Activated naive CD8-positive, alpha-beta T cell treated with anti-CD3 and anti-CD28 coated beads, Interleukin-2, amount 50 U/mL, for 16 hours (primary cell): ENCODE measurements around the gene IFRD2.
"Not testable (repeated sequence)": the region's sequence is repeated elsewhere in the genome, so short reads cannot be mapped to it uniquely, and the experiment has no call there.

Source experiments
- DNase-seq: peaks from one replicate; pipeline ENCODE4 v3.0.0-alpha.2; 2020; ENCODE audit warnings: low read depth, low spot score

IFRD2 gene

DNA sequence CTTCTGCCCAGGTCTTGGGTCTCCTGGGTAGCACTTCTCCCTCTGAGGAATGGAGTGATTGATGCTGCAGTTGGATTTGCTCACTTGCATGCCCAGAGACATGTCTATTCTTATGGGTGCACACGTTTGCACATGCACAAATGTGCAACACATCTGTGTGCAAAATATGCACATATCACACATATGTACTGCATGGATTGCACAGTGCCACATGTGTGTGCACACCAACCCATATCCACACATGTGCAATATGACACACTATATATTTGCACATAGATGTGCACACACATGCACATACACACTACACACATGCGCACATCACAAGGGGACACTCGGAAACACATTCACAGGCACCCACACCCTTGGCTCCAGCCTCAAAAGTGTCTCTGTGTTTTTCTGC, 24.0 kb downstream of the IFRD2 start:
- DNase-seq, result no peak

DNA sequence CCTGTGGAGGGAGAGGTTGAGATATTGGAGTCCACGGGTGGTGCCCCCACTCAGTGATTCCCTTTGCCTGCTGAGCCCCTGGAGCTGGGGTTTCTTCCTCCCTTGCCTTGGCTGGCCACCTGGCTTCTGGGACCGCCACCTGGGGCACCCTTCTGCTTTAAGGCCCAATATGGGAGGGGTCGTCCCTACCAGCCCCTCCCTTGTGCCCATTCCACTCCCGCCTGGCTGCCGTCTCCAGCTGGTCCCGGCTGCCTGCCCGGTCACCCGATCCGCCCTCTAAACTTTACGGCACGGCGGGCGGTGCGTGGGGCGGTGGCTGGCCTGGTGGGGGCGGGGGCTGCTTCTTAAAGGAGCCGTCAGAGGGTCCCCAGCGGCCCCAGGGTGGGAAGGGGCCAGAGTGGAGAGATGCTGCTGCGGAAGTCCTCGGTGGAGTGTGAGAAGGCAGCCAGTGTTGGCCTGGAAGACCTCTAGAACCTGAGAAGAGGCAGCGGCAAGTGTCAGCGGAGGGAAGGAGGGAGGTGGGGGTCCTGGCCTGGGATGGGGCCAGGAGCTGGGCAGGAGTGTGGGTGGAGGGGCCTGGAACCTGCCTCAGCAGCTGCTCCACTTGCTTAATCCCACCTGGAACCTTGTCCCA, 24.8 kb downstream of the IFRD2 start:
- no peak for DNase-seq

DNA sequence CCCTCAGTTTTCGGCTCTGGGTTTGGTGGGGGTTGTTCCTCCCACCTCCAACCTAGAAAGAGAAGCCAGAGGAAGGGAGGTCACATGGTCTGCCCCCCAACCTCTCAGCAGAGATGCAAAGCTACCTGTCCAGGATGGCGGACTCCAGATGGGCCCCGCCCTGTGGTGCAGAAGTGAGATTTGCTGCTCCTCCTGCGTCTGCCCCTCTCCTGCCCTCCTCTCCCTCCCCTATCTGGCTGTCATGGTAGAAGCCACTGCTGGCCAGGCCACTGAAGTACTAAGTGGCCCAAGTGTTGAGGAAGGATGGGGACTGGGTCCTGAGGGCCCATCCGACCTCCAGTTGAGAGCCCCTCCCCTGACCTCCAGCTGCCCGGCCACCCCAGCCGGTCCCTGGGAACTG, 25.4 kb downstream of the IFRD2 start:
- no peak for DNase-seq

DNA sequence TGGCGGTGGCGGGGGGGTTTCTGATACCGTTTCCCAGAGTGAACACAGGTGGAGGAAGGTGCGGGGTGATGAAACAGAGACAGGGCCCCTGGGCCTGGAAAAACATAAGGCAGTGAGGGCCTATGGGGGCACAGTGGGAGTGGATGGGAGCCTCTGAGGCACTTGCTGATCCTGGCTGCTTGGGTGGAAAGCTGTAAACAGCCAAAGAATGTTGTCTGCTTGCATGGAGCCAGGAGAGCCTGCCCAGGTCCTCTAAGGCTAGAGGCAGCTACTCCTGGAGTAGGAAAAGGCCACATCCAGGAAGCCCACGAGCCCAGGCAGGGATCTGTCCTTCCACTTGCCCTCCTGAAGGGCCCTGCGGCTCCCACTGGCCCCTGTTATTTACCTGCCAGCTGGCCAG, 26.2 kb downstream of the IFRD2 start:
- no peak for DNase-seq

DNA sequence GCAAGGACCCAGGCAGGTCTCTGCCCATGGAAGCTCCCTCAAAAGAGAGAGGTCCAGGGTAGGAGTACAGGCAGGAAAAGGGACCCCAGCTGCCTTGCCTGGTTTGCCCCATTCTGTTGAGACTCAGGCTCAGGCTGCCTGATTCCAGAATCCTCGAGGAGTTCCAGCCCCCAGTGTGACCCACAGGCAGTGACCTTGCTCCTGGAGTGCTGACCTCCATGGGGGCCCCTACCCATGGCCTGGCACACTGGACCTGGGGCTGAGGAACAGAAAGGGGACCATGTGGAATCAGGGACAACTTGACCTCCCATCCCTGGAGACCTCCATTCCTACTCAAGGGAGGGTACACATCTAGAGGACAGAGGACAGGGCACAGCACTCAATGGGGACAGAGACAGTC, 26.7 kb downstream of the IFRD2 start:
- DNase-seq, result no peak

DNA sequence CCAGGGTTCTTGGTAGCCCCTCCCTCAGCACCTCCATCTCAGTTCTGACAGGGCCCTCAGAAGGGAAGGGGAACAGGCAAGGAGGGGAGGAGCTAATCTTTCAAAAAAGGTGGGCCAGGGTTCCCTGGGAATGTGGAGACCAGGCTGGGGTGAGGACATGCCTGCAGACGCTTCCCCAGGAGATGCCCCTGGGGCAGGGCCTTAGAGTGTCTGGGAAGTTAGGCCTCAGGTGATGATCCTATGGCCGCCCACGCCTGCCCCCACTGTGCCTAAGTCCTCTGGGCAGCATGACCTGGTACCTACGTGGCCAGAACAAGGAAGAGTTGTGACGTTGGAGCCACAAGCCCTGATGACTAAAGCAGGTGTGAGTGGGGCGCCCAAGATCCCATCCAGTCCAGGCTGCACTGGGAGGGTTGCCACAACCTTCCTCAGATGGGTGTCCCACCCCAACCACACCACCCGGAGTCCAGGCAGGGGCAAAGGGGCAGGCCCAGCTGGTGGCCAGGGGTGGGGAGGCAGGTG, 27.2 kb downstream of the IFRD2 start:
- no peak for DNase-seq

DNA sequence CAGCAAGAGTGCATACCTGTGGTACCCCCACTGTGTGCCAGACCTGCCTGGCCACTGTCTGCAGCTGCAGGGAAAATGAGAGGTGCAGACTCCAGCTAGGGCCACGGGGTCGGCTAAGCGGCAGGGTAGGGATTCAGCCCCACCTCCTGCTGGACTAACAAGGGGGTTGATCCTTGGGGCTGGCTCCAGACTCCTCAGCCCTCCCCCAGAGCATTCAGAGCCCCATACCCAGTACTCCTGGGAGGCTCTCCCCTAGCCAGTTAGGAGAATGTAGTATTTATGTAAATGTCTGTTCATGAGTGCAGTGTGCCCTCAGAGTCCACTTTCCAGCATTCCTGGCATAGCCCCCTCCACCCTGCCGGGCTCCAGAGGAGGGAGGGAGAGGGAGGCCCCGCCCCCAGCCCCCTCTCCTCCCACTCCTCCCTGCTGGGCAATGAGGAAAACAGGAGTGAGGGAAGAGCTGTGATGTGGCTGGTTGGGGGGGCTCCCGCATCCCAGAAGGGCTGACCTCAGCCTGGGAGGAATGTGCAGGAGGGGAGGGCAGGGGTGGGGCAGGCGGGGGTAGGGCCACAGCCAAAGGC, 27.8 kb downstream of the IFRD2 start:
- no peak for DNase-seq

DNA sequence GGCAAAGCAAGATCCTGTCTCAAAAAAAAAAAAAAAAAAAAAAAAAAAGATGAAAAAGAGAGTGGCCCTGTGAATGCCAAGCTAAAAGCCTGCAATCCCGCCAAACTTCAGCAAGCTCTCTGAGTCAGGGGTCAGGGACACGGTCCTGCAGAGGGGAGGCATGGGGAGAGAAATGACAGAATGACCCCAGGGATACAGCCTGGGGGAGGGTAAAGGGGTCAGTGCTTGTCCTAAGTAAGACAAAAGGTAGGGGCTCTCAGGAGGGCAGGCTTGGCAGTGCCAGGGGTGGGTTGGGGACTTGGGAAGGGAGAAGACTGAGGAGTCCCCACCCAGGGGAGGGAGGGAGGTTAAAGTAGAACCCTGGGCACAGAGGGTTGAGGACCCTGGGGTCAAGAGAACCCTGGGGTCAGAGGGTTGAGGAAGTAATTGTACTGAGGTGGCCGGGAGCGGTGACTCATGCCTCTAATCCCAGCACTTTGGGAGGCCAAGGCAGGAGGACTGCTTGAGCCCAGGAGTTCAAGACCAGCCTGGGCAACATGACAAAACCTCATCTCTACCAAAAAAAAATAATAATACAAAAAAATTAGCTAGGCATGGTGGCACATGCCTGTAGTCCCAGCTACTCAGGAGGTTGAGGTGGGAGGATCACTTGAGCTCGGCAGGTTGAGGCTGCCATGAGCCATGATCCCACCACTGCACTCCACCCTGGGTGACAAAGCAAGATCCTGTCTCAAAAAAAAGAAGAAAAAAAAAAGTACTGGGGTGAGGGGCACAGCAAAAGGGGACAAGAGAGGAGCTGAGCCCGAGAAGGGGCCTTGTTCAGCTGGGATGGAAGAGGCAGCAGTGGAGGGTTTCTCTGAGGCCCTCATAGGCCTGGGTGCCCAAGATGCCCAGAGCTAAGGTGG, 28.5 kb downstream of the IFRD2 start:
- DNase-seq, result no peak

DNA sequence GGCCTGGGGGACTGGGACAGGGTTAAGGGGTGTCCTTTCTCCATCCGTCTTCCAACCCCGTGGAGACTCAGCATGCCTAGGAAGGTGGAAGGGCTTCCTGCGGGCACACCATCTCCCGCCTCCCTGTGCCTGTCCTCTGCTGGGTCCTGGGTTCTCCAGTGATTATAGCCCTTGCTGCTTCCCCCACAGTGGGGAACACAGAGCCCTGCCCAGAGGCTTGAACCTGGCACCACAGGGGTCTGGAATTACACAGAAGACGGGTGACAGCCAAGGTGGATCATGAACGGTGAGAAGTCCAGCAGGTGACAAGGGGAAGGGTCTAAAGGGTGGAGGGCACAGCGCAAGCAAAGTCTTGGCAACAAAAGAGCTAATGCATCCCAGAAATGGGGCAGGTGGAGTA, 29.5 kb downstream of the IFRD2 start:
- no peak for DNase-seq

DNA sequence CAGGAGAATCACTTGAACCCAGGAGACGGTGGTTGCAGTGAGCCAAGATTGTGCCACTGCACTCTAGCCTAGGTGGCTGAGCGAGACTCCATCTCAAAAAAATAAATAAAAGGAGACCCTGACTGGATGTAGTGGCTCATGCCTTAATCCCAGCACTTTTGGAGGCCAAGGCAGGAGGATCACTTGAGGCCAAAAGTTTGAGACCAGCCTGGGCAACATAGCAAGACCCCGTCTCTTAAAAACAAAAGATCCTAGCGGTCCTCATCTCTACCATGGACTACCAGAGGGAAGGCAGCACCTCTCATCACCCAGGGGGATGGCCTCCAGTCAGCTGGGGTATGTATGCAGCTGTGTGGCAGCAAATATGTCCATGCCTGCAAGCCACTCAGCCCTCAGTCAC, 30.0 kb downstream of the IFRD2 start:
- not testable (repeated sequence) for DNase-seq

DNA sequence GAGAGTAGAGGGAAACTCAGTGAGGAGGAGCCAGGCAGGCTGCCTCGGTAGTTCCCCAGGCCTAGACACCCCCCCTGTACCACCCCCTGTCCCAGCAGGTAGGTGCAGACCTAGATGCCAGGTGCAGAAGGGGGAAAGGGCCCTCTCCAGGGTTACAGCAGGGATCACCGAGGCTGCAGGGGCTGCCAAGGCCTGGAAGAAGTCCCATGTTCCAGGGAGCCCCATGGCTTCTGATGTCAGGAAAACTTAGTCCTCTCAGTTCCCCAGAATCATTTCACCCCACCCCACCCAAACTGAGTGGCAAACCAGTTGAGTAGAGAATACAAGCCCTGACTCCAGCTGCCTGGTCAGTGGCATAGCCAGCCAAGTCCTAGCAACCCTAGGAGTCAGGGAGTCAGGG, 30.7 kb downstream of the IFRD2 start:
- DNase-seq, result no peak

DNA sequence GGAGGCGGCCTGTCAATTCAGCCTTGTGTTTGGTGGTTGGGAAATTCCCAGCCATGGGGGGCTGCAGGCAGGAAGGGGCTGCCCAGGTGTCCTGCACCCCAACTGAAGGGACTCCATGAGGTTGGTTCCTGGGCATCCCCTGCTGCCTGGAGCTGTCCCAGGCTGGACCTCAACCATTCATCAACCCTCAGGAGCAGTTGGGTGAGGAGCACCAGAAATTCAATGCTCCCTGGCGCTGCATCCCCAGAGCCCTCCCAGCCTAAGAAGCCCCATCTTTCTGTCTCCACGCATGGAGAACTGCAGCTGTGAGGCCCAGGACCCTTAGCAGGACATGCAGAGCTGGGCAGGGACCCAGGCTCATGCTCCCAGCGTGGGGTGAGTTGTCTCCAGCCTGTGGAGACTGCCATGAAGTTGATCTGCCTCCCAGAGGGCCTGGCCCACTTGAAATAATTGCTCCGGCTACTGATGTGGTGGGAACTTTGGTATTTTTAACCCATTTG, 31.2 kb downstream of the IFRD2 start:
- no peak for DNase-seq

DNA sequence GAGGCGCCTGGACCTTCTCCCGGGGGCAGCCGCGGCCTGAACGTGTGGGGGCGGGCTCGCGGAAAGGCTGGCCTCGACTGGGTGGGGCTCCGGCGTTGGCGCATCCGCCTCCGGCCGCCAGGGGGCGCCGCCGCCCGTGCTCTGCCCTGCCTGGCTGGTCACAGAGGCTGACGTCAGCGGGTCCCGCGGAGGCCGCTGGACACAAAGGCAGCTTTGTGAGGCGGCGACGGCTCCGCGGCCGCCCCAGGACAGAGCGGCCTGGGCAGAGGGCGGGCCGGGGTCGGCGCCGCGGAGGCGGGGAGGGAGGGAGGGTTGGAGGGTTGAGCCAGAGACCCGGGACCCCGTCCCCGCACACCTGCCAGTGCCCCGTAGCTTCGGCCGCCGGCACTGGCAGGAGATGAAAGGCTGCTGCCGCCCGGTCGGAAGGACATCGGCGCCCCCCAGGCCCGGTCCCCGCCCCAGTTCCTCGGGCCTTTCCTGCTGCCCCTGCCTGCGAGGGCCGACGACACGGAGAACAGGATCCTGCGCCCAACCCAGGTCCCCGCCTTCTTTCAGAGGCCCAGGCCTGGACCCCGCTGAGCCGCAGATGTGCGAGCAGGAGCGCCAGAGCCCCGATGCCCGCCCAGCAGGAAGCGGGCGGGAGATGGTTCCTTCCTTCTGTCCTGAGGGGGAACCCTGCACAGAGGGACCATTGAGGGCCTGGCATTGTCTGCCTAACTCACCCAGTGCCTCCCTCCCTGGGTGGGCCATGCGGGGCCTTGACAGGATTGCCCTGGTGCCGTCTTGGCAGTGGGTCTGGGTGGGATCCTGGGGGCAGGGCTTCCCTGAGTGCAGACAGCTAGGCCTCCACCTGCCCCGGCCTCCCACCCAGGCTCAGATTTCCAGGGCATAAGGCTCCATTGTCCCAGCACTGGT, 31.9 kb downstream of the IFRD2 start:
- DNase-seq, result peak; percentile 55

DNA sequence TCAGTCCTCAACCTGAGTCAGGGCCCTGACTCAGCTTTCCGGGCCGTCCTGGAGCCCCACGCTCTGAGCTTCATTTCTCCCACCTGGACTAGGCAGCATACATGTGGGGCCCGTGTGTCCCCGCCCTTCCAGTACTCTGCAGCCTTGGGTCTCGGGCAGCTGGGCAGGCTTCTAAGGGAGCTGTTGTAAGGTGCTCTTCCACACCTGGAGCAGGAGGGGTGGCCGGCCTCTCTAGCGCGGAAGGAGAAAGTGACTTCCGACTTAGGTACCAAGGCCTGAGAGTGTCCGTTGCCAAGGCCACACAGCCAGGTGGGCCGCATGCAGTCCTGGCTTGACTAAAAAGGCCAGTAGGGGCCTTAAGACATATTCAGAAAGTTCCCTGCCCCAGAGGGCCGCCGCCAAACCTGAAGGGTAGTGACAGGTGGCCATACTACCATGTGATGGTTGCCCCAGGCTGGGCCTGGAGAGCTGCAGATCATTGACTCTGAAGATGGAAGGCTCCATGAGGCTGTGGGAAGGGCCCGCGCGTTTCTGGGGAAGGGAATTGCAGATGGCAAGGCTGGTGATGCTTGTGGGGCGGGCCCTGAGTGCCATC, 32.7 kb downstream of the IFRD2 start:
- no peak for DNase-seq

DNA sequence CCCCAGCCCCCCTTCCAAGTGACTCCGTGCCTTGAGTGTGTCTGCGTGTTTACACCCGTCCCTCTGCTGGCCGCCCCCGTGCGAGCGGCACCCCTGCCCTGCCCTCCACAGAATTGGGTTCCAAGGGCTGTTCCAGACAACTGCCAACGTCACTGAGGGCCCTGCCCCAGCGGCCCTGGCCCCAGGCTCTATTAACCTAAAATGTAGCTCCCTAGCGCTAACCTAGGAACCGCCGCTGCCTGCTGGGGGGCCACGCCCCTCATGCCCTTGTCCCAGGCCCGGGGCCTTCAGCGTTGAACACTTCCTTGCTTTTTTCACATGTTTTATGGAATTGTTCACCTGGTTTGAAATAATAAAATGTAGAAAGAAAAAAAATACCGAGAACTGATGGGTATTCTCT, 33.2 kb downstream of the IFRD2 start:
- no peak for DNase-seq

DNA sequence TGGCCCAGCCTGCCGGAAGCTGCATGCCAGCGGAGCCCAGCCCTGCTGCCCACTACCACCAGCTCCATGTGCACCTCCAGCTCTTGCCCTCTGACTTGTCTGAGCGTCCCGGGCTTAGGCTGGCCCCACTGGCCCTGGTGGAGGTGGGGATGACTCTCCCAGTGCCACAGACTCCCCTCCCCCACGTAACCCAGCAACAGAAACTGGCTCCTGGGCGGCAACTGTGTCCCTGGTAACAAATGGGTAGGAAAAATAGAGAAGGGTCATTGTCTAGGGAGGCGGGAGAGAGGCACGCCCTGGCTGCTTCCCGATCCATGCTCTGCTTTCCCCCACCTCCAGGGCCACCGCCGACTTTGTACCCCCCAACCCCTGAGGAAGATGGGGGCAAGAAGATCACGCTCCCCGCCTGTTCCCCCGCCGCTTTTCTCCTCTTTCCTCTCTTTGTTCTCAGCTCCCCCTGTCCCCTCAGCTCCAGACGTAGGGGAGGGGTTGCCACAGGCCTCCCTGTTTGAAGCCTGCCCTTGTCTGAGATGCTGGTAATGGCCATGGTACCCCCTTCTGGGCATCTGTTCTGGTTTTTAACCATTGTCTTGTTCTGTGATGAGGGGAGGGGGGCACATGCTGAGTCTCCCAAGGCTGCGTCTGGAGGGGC, 34.1 kb downstream of the IFRD2 start:
- no peak for DNase-seq

DNA sequence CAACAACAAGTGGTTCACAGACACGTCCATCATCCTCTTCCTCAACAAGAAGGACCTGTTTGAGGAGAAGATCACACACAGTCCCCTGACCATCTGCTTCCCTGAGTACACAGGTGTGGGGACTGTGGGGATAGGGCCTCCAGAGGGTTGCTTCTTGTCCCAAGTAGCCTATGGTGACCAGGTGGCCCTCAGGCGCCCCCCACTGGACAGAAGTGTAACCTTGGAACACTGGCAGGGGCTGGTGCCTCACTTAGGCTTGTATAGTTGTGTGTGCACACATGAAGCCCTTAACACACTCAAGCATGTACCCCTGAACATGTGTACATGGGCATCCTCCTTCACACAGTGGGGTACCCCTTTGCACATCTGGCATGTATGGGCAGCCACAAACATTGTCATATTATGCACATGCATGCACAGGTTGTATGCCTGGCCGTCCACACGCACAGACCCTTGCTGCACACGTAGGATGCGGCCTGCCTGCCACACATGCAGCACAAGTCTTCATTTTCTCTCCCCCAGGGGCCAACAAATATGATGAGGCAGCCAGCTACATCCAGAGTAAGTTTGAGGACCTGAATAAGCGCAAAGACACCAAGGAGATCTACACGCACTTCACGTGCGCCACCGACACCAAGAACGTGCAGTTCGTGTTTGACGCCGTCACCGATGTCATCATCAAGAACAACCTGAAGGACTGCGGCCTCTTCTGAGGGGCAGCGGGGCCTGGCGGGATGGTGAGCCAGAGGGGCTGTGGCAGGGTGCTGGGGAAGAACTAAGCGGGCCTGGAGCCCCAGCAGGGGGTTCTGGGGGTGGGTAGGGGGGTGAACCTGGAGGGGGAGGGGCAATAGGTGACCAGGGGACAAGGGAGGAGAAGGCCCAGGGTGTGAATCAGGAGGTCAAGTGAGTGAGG, 35.0 kb downstream of the IFRD2 start:
- DNase-seq, result no peak

DNA sequence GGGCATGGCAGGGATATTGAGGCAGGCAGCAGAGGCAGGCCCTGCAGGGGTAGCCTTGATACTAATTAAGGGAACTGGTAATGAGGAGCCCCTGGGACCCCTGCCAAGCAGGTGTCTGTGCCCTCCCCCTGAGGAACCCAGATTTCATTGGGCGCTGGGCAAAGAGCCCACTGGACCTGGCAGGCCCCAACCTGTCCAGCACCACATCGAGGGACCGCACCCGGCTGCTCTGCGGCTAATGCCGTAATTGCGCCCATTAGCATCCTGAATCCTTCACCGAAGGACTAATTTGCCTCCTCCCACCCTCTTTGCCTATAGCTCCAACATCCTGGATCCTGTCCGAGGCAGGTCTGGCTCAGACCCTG, 37.0 kb downstream of the IFRD2 start:
- DNase-seq, result no peak

DNA sequence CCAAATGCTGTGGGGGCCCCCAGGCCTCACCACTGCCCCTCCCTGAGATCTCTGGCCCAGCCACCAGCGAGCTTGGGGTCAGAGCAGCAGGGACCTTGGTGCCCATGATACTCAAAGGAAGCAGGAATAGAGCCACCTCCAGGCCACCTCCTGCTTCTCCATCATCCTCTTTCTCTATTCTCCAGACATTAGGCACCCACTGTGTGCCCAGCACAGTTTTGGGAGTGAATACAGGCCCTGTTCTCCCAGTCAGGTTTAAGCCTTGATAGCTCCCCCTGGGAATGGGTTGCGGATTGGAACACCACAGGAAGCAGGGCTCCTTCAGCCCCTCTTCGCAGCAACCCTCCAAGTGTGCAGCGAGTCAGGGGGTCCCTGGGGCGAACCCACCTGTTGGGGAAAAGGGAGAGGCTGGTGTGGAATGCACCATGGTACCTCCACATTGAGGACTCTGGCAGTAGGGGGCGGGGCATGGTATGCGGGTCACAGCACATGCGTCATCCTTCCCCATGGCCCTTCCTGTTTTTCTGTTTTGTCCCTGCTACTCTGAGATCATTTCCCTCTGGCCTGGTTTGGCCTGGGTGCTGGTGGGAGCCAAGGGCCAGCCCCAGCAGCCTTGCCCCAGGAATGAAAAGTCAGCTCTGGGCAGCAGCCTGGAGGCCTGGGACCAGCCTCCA, 37.5 kb downstream of the IFRD2 start:
- DNase-seq, result no peak
